GM10266 (cell line): ENCODE data around the gene CNGB1.
"Not testable (repeated sequence)": the region's sequence is repeated elsewhere in the genome, so short reads cannot be mapped to it uniquely, and the experiment has no call there.

Experiments used
- DNase-seq: peaks from one replicate; pipeline ENCODE4 v3.0.0; 2012; ENCODE audit errors: extremely low spot score
- TF ChIP-seq, protein P1 (sequence below): IDR thresholded peaks from 2 replicates; pipeline ENCODE4 v1.5.1; 2012; ENCODE audit warnings: mild to moderate bottlenecking, low read depth; ENCODE audit not compliant: control insufficient read depth, insufficient read depth; ENCODE audit errors: missing control alignments

Gene CNGB1

DNA sequence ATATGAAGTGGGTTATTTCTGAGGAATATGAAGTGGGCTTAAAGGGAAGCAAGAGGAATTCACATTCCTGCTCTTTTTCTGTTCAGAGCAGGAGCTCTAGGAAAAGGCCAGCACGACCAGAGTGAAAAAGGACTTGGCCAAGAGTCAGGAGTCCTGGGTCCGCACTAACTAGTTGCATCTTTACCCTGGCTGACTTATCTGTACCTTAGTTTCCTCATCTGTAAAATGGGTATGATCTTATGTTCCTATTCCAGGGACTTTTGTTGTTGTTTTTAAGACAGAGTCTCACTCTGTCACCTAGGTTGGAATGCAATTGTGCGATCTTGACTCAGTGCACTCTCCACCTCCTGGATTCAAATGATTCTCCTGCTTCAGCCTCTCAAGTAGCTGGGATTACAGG, 52.5 kb downstream of the CNGB1 start:
- TF ChIP-seq, protein P1, sequence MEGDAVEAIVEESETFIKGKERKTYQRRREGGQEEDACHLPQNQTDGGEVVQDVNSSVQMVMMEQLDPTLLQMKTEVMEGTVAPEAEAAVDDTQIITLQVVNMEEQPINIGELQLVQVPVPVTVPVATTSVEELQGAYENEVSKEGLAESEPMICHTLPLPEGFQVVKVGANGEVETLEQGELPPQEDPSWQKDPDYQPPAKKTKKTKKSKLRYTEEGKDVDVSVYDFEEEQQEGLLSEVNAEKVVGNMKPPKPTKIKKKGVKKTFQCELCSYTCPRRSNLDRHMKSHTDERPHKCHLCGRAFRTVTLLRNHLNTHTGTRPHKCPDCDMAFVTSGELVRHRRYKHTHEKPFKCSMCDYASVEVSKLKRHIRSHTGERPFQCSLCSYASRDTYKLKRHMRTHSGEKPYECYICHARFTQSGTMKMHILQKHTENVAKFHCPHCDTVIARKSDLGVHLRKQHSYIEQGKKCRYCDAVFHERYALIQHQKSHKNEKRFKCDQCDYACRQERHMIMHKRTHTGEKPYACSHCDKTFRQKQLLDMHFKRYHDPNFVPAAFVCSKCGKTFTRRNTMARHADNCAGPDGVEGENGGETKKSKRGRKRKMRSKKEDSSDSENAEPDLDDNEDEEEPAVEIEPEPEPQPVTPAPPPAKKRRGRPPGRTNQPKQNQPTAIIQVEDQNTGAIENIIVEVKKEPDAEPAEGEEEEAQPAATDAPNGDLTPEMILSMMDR: no peak
- no peak for DNase-seq

DNA sequence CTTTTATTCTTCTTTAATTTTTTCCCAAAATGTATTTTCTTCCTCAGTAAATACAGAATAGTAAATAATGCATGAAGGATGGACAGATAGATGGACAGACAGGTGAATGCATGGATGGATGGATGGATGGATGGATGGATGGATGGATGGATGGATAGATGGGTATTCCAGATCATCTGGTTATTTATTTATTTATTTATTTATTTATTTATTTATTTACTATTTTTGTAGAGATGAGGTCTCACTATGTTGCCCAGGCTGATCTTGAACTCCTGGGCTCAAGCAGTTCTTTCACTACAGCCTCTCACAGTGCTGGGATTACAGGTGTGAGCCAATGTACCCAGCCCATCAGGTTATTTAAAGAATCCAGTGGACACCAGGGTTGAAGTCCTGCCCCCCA, 53.0 kb downstream of the CNGB1 start:
- not testable (repeated sequence) for DNase-seq

DNA sequence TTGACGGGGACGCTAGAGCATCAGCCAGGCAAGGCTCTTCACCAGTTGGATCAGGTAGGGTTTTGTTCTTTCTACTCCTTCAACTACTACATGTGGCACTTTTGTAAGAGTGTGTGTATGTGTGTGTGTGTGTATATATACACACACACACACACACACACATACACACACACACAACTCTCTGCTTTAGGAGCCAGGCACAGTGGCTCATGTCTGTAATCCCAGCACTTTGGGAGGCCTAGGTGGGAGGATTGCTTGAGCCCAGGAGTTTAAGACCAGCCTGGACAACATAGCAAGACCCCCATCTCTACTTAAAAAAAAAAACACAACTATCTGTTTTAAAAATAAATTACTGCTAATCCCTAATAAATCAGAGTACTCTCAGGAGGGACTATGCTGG, 53.4 kb downstream of the CNGB1 start:
- not testable (repeated sequence) for DNase-seq

DNA sequence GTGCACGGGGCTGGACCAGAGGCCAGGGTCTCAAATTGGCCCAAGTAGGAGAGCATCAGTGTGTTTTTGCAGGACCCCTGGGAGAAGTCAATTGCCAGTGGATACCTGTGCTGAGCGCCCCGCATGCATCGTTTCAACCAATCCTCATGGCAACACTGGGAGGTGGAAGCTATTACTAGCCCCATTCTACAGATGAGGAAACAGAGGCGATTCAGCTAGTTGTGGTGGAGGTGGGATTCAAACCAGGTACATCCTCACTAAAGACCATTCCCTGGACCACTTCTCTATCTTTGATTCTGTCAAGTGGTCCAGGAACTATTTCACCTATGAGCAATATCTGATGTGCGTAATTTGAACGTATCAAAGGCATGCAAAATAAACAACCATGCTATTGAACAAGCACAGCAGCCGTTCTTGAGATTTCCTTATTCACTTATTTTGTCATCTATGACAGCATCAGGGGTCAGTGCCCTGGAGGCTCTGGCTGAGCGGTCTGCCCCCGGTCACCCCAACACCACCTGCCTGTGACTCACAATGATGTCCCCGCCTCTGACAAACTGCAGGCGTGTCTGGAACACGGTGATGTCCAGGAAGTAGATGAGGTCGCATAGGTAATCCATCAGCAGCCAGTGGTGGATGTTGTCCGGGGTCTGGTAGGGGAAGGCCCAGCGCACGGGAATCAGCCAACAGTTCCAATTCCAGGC, 54.0 kb downstream of the CNGB1 start:
- DNase-seq: no peak
- TF ChIP-seq, protein P1: no peak

DNA sequence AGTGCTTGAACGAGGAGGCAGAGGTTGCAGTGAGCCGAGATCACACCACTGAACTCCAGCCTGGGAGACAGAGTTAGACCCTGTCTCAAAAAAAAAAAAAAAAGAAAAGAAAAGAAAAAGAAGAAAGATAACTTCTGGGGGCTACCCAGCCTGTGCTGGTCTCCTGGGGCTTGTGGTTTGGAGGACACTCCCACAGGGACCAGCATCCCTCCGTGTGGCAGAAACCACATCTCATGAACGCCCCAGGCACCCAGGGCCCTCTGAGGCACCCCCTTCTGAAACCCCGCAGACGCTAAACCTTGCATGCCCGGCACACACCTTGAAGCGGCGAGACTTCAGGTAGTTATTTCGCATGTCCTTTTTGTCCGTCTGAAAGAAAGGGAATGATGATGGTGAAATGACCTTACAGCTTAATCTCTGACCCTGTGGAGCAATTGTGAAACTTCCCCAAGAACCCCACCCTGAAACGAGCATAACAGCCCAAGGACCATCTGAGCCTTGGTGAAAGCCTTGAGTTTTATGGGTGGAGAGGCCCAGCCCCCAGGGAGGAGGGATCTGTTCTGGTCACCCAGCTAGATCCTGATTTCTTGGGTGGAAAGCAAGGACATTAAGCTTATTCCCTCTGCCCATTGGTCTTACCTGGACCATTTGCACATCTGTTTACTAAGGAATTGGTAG, 55.0 kb downstream of the CNGB1 start:
- TF ChIP-seq, protein P1: no peak
- no peak for DNase-seq

DNA sequence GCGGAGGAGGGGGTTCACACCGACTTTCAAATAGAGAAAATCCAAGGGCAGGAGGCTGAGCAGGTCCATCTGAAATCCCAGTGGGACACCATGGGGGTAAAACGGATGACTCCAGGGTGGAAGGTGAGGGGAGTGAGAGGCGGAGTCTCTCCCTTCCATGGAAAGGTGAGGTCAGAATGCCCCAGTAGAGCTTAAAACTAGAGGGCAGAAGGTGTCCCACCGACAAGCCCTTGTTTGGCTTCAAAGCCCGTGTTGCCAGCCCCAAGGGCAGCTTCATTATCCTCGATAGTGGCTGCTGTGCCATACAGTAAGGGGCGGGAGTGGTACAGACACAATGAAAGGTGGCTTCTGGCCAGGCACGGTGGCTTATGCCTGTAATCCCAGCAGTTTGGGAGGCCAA, 55.7 kb downstream of the CNGB1 start:
- no peak for DNase-seq
- TF ChIP-seq, protein P1: no peak

DNA sequence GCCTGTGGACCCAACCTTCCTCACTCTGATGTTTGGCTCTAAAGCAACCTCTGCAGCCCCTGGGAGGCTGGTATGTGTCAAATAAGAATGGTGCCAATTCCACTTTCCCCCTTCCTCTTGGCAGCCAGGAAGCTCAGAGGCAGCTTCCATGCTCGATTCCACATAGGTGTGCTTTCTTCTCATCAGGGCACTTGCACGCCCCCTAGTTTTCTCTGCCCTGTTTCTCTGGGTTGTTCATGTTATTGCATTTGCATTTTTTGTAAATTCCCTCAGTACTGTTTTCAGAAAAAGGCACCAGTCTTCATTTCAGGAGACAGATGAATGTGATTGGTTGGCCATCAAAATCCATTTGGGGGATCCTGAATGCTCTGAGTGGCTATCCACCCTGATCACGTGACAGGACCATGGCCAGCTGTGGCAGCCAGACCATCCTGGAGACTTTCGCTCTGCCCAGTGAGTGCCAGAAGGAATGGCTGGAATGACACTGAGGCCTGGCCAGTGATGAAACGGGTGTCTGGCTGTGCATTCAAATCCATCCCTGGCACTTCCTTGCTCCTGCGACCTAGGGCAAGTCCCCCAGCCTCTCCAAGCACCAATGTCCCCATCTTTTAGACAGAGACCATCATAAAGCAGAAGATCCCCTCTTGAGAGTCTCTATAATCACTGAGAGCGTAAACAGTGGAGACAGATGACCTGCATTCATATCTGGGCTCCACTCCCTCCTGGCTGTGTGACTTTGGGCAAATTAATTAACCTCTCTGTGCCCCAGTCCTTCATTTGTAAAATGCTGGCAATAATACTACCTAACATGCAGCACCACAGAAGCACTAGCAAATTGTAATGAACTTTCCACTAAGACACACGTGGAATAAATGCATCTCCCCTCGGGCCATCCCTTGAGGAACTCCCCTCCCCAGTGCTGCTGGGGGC, 56.4 kb downstream of the CNGB1 start:
- TF ChIP-seq, protein P1: no peak
- DNase-seq: no peak
